GM12801 (cell line): ENCODE data around the gene PRX.

Experiments used
- TF ChIP-seq, protein P1 (sequence below): IDR thresholded peaks from one replicate; pipeline ENCODE4 v1.5.1; 2011; ENCODE audit warnings: control low read depth; ENCODE audit not compliant: insufficient read length; ENCODE audit errors: extremely low read depth

PRX gene, protein sequence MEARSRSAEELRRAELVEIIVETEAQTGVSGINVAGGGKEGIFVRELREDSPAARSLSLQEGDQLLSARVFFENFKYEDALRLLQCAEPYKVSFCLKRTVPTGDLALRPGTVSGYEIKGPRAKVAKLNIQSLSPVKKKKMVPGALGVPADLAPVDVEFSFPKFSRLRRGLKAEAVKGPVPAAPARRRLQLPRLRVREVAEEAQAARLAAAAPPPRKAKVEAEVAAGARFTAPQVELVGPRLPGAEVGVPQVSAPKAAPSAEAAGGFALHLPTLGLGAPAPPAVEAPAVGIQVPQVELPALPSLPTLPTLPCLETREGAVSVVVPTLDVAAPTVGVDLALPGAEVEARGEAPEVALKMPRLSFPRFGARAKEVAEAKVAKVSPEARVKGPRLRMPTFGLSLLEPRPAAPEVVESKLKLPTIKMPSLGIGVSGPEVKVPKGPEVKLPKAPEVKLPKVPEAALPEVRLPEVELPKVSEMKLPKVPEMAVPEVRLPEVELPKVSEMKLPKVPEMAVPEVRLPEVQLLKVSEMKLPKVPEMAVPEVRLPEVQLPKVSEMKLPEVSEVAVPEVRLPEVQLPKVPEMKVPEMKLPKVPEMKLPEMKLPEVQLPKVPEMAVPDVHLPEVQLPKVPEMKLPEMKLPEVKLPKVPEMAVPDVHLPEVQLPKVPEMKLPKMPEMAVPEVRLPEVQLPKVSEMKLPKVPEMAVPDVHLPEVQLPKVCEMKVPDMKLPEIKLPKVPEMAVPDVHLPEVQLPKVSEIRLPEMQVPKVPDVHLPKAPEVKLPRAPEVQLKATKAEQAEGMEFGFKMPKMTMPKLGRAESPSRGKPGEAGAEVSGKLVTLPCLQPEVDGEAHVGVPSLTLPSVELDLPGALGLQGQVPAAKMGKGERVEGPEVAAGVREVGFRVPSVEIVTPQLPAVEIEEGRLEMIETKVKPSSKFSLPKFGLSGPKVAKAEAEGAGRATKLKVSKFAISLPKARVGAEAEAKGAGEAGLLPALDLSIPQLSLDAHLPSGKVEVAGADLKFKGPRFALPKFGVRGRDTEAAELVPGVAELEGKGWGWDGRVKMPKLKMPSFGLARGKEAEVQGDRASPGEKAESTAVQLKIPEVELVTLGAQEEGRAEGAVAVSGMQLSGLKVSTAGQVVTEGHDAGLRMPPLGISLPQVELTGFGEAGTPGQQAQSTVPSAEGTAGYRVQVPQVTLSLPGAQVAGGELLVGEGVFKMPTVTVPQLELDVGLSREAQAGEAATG (N-terminal part only)

DNA sequence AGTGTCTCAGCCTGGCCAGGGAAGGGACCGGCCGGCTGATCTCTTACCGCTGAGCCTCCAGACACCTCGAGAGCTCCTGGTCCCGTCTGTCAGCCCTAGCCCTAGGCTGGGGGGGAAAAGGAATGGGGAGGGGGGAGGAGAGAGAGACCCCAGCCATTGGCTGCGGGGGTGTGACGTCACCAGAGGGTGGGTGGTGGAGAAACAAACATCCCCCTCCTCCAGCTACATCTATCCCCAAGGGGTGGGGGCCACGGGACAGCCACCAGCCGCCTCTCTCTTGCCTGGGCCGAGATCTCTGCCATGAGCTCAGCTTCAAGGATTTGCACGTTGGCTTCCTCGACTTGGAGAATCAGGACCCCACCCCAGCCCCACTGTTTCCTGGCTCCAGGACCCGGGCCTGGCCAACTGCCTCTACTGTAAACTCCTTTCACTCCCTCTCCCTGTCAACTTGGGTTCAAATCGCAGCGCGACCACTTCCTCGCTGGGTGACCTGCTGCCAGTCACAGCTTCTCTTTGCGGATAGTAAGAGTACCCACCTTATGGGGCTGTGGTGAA lies at the start of gene PRX:
PRX (minus strand) TSS at position 88 of the 555 bp plus-strand sequence. CDS start 5,446 bp downstream, outside the sequence.
- TF ChIP-seq, protein P1, sequence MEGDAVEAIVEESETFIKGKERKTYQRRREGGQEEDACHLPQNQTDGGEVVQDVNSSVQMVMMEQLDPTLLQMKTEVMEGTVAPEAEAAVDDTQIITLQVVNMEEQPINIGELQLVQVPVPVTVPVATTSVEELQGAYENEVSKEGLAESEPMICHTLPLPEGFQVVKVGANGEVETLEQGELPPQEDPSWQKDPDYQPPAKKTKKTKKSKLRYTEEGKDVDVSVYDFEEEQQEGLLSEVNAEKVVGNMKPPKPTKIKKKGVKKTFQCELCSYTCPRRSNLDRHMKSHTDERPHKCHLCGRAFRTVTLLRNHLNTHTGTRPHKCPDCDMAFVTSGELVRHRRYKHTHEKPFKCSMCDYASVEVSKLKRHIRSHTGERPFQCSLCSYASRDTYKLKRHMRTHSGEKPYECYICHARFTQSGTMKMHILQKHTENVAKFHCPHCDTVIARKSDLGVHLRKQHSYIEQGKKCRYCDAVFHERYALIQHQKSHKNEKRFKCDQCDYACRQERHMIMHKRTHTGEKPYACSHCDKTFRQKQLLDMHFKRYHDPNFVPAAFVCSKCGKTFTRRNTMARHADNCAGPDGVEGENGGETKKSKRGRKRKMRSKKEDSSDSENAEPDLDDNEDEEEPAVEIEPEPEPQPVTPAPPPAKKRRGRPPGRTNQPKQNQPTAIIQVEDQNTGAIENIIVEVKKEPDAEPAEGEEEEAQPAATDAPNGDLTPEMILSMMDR = no peak

DNA sequence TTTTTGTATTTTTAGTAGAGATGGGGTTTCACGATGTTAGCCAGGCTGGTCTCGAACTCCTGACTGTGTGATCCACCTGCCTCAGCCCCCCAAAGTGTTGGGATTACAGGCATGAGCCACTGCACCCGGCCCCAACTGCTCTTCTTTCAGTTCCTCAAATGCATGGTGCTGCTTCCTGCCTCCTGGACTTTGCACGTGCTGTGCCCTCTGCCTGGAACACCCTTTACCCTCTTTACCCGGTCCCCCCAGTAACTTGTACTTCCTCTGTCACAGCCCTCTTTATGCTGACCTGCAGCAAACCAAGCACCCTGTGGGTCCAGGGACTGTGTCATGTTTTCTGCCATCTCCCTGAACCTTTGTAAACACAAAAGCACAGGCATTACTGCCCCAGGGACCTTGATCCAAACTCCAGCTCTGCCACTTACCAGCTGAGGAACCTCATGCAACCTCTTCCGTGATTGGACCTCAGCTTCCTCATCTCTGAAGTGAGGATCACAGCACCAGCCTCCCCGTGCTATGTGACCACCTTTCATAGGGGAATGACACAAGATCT lies 48.6 kb upstream of the PRX start:
- TF ChIP-seq, protein P1 = no peak

DNA sequence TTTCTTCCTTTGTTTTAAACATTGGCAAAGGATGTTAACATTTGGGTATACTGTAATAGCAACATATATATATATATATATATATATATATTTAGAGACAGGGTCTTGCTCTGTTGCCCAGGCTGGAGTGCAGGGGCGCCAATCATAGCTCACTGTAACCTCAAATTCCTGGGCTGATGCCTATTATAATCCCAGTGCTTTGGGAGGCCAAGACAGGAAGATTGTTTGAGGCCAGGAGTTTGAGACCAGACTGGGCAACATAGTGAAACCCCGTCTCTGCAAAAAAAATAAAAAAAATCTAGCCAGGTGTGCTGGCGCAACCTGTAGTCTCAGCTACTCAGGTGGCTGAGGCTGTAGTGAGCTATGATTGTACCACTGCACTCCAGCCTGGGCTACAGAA lies 47.0 kb upstream of the PRX start:
- TF ChIP-seq, protein P1 = no peak

DNA sequence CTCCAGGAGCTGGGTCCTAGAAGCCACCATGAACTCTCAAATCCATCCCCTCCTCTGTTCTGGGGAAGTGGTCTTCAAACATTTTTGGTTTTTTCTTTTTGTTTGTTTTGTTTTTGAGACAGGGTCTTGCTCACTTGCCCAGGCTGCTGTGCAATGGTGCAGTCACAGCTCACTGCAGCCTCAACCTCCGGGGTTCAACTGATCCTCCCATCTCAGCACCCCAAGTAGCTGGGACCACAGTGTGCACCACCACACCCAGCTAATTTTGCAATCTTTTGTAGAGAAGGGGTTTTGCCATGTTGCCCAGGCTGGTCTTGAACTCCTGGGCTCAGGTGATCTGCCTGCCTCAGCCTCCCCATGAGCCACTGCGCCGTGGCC lies 45.4 kb upstream of the PRX start:
- TF ChIP-seq, protein P1 = no peak

DNA sequence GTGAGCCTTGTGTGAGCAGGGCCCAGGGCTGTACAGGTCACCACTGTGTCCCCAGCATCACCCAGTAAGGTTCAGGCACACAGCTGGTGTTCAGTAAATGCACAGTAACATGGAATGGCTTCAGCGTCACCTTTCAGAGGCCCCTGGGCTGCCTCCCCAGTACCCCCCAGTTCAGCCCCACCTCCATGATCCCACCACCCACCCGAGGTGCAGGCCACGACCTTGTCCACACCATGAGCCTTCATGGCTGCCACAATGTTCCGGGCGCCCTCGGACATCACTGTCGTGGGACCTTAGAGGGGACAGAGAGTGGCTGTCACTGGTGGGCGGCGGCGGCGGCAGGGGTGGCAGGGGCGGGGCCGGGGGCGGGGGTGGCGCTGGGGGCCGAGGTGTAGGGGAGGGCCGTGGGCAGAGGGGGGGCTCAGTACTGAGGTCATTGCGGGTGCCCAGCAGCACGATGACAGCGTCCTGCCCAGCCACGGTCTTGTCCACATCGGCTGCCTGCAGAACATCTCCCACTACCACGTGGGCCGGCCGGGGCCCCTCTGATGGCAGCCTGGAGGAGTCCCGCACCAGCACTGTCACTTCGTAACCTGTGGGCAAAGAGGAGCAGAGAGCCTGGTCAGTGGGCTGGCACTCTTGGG lies 44.9 kb upstream of the PRX start:
- TF ChIP-seq, protein P1 = no peak

DNA sequence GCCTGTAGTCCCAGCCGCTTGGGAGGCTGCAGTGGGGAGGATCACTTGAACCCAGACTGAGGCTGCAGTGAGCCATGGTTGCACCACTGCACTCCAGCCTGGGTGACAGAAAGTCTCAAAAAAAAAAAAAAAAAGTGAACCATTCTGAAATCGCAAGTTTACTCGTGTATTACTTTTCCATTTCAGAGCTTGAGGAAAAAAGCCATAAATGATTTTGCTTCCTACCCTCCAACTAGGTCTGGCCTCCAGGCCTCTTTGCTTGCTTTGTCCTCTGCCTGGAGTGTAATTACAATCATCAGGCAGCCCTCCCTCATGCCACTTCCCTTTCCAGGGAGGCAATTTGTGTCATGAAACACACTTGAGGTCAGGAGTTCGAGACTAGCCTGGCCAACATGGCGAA lies 43.9 kb upstream of the PRX start:
- TF ChIP-seq, protein P1 = no peak
